Measurements from ENCODE around the gene GLS2.
"Not testable (repeated sequence)": the region's sequence is repeated elsewhere in the genome, so short reads cannot be mapped to it uniquely, and the experiment has no call there.

GRCh38 chr12:56443208-56443607, 44.8 kb downstream of the GLS2 start:
- TF ChIP-seq CTCF (IDR thresholded peaks at IDR 0.05); PREB (CRISPR knock-in tag; IDR thresholded peaks at IDR 0.05; ENCODE audit: borderline replicate concordance); ZNF138 (CRISPR knock-in tag; conservative IDR thresholded peaks at IDR 0.05); CREM (CRISPR knock-in tag; IDR thresholded peaks at IDR 0.05); CREB1 (CRISPR knock-in tag; IDR thresholded peaks at IDR 0.05); IRF2 (CRISPR knock-in tag; IDR thresholded peaks at IDR 0.05; ENCODE audit: borderline replicate concordance, low read depth); FOXP1 (CRISPR knock-in tag; IDR thresholded peaks at IDR 0.05; ENCODE audit: borderline replicate concordance); RELA (CRISPR knock-in tag; IDR thresholded peaks at IDR 0.05; ENCODE audit: borderline replicate concordance); SP1 (CRISPR knock-in tag; conservative IDR thresholded peaks at IDR 0.05); USF1 (CRISPR knock-in tag; IDR thresholded peaks at IDR 0.05): not testable (repeated sequence)
